ENCODE results near the gene MSX1. TPM values are rescaled to one million over a fixed set of nuclear protein-coding genes. Genes with fewer than 3 reads are reported as not detected.

The MSX1 gene
- total RNA-seq, 1 experiment from 2014 or later = not detected

- no CpG with 5 or more reads among the region's 9 CpGs for WGBS (ENCODE audit: extremely low coverage, insufficient read length, low lambda C conversion rate)
- Histone ChIP-seq H3K23ac (ENCODE audit: insufficient read length, low read depth, low read length) (no peak overlapping the region), H3K4me1 (ENCODE audit: insufficient read depth, low read length) (no peaks in the 10 kb centered on the region), H3K56ac (ENCODE audit: insufficient read length, low read depth, low read length) (no peak overlapping the region), H2BK12ac (ENCODE audit: insufficient read length, low read depth, low read length) (no peak overlapping the region), H3K4ac (ENCODE audit: low read depth, low read length) (no peak overlapping the region), H4K20me1 (ENCODE audit: control insufficient read depth, insufficient read depth, insufficient read length) (peaks cover 2% of the 10 kb centered on the region), H2BK120ac (ENCODE audit: low read depth, low read length, poor library complexity, severe bottlenecking) (no peak overlapping the region), H4K8ac (replicated peaks; ENCODE audit: insufficient read length, low read depth, low read length) (no peak overlapping the region), H2AK5ac (ENCODE audit: insufficient read length, low read length) (no peak overlapping the region), H3K18ac (ENCODE audit: insufficient read length, low read depth, low read length) (no peak overlapping the region), H4K91ac (ENCODE audit: insufficient read length, low read depth, low read length) (no peak overlapping the region), H3K9me3 (ENCODE audit: control insufficient read depth, low read depth, low read length) (no peaks in the 10 kb centered on the region), H2BK20ac (ENCODE audit: low read depth, low read length, poor library complexity, severe bottlenecking) (no peak overlapping the region), H2AFZ (ENCODE audit: low read length) (no peak overlapping the region), H3K9ac (ENCODE audit: extremely low read depth, insufficient read length, low read length) (no peak overlapping the region), H2BK15ac (ENCODE audit: low read depth, low read length) (no peak overlapping the region), H3K23me2 (ENCODE audit: insufficient read length, low read depth, low read length, poor library complexity, severe bottlenecking) (no peaks in the 10 kb centered on the region), H3K4me2 (ENCODE audit: insufficient read depth, insufficient read length, low read length) (no peak overlapping the region), H3K27ac (ENCODE audit: insufficient read length, low read depth, low read length) (no peak overlapping the region), H2BK5ac (ENCODE audit: insufficient read length, low read length) (no peak overlapping the region), H4K5ac (ENCODE audit: insufficient read length, low read depth, low read length) (no peak overlapping the region), H3K14ac (ENCODE audit: insufficient read depth, low read length) (no peak overlapping the region), H3K27me3 (ENCODE audit: insufficient read depth, low read length) (no peaks in the 10 kb centered on the region; the same call in 1 of the 2 replicates), H3K79me1 (ENCODE audit: insufficient read depth, low read depth, low read length, poor library complexity, severe bottlenecking) (no peaks in the 10 kb centered on the region), H3K79me2 (ENCODE audit: insufficient read depth, low read length) (no peaks in the 10 kb centered on the region), H3T11ph (ENCODE audit: low read length) (no peak overlapping the region)
- Mint-ChIP-seq H3K27me3 (ENCODE audit: low read depth) (peaks cover 98% of the 10 kb centered on the region), H3K4me1 (peaks cover 0 to 22% of the 10 kb centered on the region in 2 experiments; a peak in 3 of 4 replicates), H3K27ac (no peak overlapping the region), H3K9me3 (0 out of 5 replicates have a peak, but pooled peaks cover under 1 to 1% of the 10 kb centered on the region in 2 experiments), H3K4me3 (no peak overlapping the region), H3K36me3 (ENCODE audit: insufficient read depth in 1 of 3, low read depth in 3 of 3) (peaks cover 0 to 1% (median 0%) of the 10 kb centered on the region in 3 experiments; a peak in 2 of 7 replicates)
- TF ChIP-seq CTCF (conservative IDR thresholded peaks at IDR 0.05) = no peak
- no peak for DNase-seq
Measured at GRCh38 chr4:4841156-4841555, 18.3 kb upstream of the MSX1 start.

Measured in H9 (cell line).